GM12891 (cell line): Measurements from ENCODE around the gene NLRP5.

Source experiments
- POLR2AphosphoS5 ChIP-seq: IDR thresholded peaks from 2 replicates; pipeline ENCODE4 v1.6.1; 2011; ENCODE audit warnings: low read depth, low read length, control low read depth
- SPI1 ChIP-seq: IDR thresholded peaks from 2 replicates; pipeline ENCODE4 v1.6.1; 2011; ENCODE audit warnings: low read depth, low read length, control low read depth

DNA sequence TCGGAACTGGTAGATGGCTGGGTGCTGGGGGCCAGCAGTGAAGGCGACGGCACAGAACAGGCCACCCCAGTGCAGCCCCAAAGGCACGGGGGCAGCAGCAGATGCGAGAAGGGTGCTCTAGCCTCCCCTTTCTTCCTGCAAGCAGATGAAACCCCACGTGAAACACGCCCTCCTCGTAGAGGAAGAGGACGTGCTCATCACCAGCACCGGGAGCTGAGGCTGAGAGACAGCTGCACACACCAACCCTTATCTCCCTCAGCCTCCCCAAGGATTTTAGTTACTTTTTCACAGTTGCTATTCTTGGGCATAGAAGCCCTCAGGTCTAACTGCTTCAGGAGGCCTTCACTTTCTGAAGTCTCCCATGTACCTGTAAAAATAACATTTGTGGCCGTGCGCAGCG, 122.7 kb downstream of the NLRP5 start:
- TF ChIP-seq POLR2AphosphoS5 = no peak
- no peak for TF ChIP-seq SPI1
